Stimulated activated memory B cell treated with anti-CD40 and anti-IgM and Interleukin-4, amounts not matched to agents 10 μg/mL and 1 μg/mL and 100 μg/mL, for 72 hours (primary cell): ENCODE data around the gene ACADVL.

Source experiments
- ATAC-seq: fragments of 150-1000 bp; cut with Tn5 transposase; 2 replicates; pipeline ENCODE4 v1.10.0; 2021
- H3K27ac Mint-ChIP-seq: one replicate; pipeline ENCODE4 v1.8.0; 2022; ENCODE audit warnings: mild to moderate bottlenecking, mixed read lengths
- H3K27me3 Mint-ChIP-seq: one replicate; pipeline ENCODE4 v1.8.0; 2022; ENCODE audit warnings: mixed read lengths
- H3K36me3 Mint-ChIP-seq: one replicate; pipeline ENCODE4 v1.8.0; 2022; ENCODE audit warnings: mixed read lengths
- H3K4me1 Mint-ChIP-seq: one replicate; pipeline ENCODE4 v1.8.0; 2022; ENCODE audit warnings: mixed read lengths
- H3K4me3 Mint-ChIP-seq: one replicate; pipeline ENCODE4 v1.8.0; 2022; ENCODE audit warnings: mild to moderate bottlenecking, moderate library complexity, mixed read lengths
- H3K9me3 Mint-ChIP-seq: one replicate; pipeline ENCODE4 v1.8.0; 2022; ENCODE audit warnings: mixed read lengths

The ACADVL gene

DNA sequence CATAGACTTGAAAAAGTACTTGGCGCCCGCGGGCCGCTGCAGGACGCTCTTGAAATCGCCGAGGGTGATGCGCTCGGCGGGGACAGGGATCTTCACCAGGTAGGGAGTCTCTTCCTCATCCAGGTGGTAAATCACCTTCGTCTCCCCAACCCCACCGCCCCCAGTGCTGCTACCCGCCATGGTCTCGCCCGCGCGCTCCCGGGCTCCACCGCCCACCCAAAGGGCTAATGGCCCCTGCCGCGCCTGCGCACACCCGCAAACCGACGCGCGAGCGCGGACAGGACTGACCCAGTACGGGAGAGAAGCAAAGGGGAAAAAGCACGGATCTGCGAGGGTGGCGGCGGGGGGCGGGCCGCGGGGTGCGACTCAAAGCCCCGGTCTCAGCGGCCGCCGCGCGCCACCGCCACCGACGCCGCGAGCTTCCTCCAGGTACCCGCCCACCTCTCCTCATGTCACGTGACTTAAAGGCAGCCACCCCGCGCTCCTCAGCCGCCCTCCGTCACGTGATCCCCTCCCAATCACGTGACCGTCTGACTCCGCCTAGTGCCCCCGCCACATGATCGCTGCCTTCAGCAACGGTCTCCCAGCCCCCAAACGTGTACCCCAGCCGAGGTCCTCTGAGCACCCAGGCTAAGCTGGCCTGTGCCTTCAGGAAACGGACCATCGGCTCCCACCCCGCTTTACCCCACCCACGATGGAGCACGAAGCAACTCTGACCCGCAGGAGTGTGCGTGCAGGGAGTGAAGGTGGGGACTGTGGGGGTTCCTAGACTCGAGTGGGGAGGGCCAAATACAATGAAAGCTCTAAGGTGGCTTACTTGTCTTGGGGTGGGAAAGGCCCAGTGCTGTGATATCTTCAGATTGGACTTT lies 14.6 kb downstream of the ACADVL start, which contains the start of gene DVL2:
TSS of gene DVL2 (minus strand) at position 435 of the 869 bp plus-strand sequence. CDS start at position 180, 255 bp downstream.
- Mint-ChIP-seq H3K4me3 (peak within 1 kb of the TSS; percentile 96), H3K36me3 (peaks cover 34% of the 10 kb centered on the region), H3K4me1 (peaks cover 58% of the 10 kb centered on the region), H3K27me3 (no peaks in the 10 kb centered on the region), H3K9me3 (no peaks in the 10 kb centered on the region), H3K27ac (peak within 1 kb of the TSS; percentile 92)
- ATAC-seq = peak; percentile 71

- no peaks in the 10 kb centered on the region for H3K9me3 Mint-ChIP-seq
- peaks cover 36% of the 10 kb centered on the region for H3K36me3 Mint-ChIP-seq
- H3K4me3 Mint-ChIP-seq = peak overlapping the region; percentile 96
- H3K27me3 Mint-ChIP-seq = no peaks in the 10 kb centered on the region
- H3K4me1 Mint-ChIP-seq = peaks cover 69% of the 10 kb centered on the region
- ATAC-seq = no peak
- H3K27ac Mint-ChIP-seq = peak overlapping the region; percentile 43
Measured at GRCh38 chr17:7235693-7236665, 16.2 kb downstream of the ACADVL start.

- Mint-ChIP-seq H3K36me3 (peaks cover 42% of the 10 kb centered on the region), H3K4me3 (peak overlapping the region; percentile 90)
Measured at GRCh38 chr17:7236808-7237207, 17.1 kb downstream of the ACADVL start.

GRCh38 chr17:7237266-7237760 lies 17.6 kb downstream of the ACADVL start:
- peak overlapping the region; percentile 90 for H3K4me3 Mint-ChIP-seq
- H3K27me3 Mint-ChIP-seq = no peaks in the 10 kb centered on the region
- ATAC-seq = no peak
- H3K36me3 Mint-ChIP-seq = peaks cover 42% of the 10 kb centered on the region
- H3K27ac Mint-ChIP-seq = peak overlapping the region; percentile 94
- peaks cover 72% of the 10 kb centered on the region for H3K4me1 Mint-ChIP-seq
- H3K9me3 Mint-ChIP-seq = no peaks in the 10 kb centered on the region

More at GRCh38 chr17:7236808-7237207, 17.1 kb downstream of the ACADVL start:
- Mint-ChIP-seq H3K27me3 (no peaks in the 10 kb centered on the region), H3K9me3 (no peaks in the 10 kb centered on the region), H3K4me1 (peaks cover 72% of the 10 kb centered on the region), H3K27ac (peak overlapping the region; percentile 94)
- ATAC-seq = no peak

DNA sequence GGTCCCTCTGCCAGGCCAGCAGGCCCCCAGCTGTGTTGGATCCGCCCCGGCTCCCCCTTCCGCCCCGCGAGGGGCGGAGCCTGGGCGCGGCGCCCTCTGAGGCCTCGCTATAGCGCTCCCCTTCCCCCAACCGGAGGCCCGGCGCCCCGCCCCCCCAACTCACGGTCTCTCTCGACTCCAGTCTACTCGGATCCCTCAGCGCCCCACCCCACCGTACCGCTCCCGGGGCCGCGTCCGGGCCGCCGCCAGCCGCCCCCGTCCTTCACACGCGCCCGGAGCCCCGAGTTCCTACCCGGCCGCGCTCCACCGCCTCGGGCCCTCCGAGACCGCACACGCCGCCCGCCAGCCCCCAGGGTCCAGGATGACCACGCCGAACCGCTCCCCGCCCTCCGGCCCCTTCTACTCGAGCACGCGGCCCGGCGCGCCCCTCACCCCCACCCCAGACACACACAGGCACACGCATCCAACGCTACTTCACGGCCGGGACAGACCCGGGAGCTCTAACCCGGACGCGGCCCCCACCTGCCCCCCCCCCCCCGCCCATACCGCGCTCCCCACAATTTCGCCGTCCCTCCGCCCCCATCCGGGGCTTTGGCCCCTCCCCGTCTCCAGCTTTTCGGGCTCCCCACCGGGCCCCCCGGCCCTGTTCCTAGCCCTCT lies 18.2 kb downstream of the ACADVL start:
- peak overlapping the region; percentile 90 for H3K4me3 Mint-ChIP-seq
- peak overlapping the region; percentile 94 for H3K27ac Mint-ChIP-seq
- peaks cover 66% of the 10 kb centered on the region for H3K4me1 Mint-ChIP-seq
- peak; percentile 44 for ATAC-seq
- H3K36me3 Mint-ChIP-seq = peaks cover 42% of the 10 kb centered on the region
- no peaks in the 10 kb centered on the region for H3K27me3 Mint-ChIP-seq
- no peaks in the 10 kb centered on the region for H3K9me3 Mint-ChIP-seq

- Mint-ChIP-seq H3K4me1 (peaks cover 65% of the 10 kb centered on the region), H3K27me3 (no peaks in the 10 kb centered on the region)
- ATAC-seq = no peak
Measured at GRCh38 chr17:7238420-7239090, 18.8 kb downstream of the ACADVL start.

DNA sequence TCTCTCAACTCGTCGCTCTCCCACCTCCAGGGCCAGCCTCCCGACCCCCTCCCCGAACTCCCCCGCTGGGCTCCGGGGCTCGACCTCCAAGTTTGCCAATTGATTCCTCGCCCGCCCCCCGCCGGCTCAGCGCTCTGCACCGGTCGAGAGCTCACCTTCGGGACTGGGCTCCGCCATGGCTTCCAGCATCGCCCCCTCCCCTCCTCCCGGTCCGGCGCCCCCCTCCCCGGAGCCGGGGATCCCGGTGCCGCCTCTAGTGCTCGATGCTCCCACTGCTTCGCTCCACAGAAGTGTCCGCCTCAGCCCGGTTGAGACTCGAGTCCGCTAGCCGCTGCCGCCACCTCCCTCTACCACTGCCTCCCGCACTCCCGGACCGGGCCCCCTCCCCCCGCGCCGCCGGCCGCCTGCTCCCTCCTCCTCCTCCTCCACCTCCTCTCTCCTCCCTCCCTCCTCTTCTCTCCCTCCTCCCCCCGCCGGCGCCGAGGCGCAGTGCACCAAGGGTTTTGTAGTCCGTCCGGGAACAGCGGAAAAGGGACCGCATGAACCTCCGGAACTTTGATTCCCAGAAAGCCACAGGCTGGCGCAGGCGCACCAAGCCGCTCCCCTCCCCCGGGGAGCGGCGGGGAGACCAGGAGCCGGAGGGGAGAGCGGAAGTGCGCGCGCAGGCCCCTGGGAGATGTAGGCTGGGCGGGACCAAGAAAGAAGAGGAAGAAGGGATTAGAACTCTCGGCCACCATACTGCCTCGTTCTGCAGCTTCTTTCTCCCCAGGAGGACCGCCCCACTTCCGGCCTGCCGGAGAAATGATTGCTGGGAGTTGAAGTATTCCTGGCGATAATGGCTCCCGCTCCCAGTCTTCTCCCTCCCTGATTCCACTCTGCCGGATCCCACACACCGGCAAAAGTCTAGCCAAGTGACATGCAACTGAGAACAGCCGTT lies 19.6 kb downstream of the ACADVL start, which contains the start of gene PHF23:
TSS of gene PHF23 (minus strand) at position 367 of the 937 bp plus-strand sequence. CDS start at position 189, 178 bp downstream.
- Mint-ChIP-seq H3K4me1 (peaks cover 63% of the 10 kb centered on the region), H3K36me3 (peaks cover 49% of the 10 kb centered on the region)

More at GRCh38 chr17:7238420-7239090, 18.8 kb downstream of the ACADVL start:
- Mint-ChIP-seq H3K9me3 (no peaks in the 10 kb centered on the region), H3K36me3 (peaks cover 46% of the 10 kb centered on the region), H3K27ac (peak overlapping the region; percentile 94), H3K4me3 (peak overlapping the region; percentile 90)

DNA sequence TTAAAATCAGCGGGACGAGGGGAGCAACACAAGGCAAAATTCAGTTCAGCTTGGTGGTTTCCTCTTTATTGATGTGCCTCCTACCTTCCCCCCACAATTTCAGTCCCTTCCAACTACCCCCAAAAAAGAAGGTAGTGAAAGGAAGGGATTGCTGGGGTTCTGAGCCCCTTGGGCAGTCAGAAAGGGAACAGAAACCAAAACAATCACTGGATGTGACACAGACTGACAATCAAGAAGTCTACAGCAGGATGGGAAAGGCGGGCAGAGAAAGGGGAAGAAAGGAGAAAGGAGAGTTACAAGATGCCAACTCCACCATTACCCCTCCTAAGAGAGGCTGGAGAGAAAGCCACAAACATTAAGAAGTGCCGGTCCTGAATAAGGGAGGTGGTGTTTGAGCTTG lies 20.6 kb downstream of the ACADVL start:
- Mint-ChIP-seq H3K4me1 (peaks cover 55% of the 10 kb centered on the region), H3K4me3 (peak overlapping the region; percentile 90), H3K27ac (peak overlapping the region; percentile 94), H3K36me3 (peaks cover 46% of the 10 kb centered on the region), H3K9me3 (no peaks in the 10 kb centered on the region), H3K27me3 (no peaks in the 10 kb centered on the region)
- ATAC-seq = no peak

More for the DNA sequence above, 19.6 kb downstream of the ACADVL start, which contains the start of gene PHF23:
- ATAC-seq = peak; percentile 75
- Mint-ChIP-seq H3K9me3 (no peaks in the 10 kb centered on the region), H3K27ac (peak within 1 kb of the TSS; percentile 94), H3K4me3 (peak within 1 kb of the TSS; percentile 90), H3K27me3 (no peaks in the 10 kb centered on the region)

DNA sequence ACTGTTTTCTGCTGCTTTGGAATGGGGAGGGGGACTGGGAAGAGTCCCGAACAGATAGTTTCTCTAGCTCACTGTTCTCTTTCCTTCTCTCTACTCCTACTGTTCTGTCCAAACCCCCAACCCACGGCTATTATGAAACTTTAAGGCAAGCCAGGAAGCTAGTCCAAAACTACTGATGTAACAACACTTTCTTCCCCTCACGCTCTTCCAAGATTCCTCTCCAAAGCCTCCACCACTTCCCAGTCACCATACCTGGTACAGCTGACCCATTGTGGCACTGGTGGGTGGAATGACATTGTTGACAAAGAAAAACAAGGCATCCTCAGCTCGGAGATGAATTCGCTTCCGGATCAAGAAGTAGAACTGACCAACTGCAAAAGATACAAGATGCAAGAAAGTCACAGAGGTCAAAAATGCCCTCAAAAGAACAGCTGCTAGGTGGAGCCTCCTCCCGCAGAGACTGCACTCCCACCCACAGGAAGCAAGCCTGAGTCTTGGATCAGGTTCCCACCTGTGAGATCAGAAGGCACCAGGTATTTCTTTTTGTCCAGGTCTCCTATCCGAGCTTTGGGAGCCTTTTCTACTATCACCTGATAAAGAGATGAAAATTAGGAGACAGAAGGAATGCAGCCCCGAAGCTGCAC lies 21.5 kb downstream of the ACADVL start:
- no peak for ATAC-seq
- no peaks in the 10 kb centered on the region for H3K9me3 Mint-ChIP-seq
- peak overlapping the region; percentile 97 for H3K4me3 Mint-ChIP-seq
- H3K4me1 Mint-ChIP-seq = peaks cover 47% of the 10 kb centered on the region
- peak overlapping the region; percentile 94 for H3K27ac Mint-ChIP-seq
- H3K27me3 Mint-ChIP-seq = no peaks in the 10 kb centered on the region
- H3K36me3 Mint-ChIP-seq = peaks cover 45% of the 10 kb centered on the region

DNA sequence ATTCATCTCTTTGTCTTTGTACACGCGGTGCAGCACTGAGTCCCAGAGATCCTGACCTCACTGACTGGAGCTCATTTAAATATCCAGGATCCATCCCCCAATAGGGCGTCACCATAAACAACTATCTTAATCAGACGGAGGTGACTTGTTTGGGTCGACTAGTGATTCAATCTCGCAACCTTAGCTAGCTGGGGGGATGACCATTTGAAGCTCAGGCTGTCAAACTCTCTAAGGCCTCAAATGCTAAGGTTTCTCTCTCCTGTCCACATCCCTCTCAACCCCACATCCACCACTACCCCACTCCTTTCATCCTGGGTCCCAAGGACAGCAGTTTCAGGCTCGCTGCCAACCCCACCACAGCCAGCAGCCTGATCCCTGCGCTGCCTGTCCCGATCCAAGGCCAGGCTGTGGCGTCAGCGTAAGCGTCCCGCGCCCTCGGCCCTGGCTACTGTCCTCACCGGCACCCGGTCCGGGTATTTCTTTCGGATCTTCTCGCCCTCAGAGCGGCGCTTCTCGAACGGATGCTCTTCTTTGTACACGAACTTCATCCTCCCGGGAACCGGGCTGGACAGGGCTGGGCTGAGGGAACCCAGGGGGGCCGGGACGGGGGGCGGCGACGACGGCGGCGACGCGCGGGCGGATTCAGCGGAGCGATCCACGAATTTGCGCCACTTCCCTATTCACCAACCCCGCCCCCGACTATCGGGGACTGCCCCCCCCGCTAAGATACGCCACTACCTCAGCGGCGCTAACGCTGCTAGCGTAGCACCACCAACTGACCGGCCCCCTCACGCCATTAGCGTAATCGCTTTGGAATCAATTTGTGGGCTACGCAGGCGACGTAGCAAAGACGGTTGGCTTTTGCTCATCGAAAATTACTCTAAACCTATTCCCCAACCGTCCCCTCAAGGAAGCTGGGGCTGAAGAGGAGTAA lies 22.3 kb downstream of the ACADVL start, which contains the start of gene GABARAP:
TSS of gene GABARAP (minus strand) at position 667 of the 934 bp plus-strand sequence. CDS start at position 548, 119 bp downstream.
- peak within 1 kb of the TSS; percentile 97 for H3K4me3 Mint-ChIP-seq
- H3K27ac Mint-ChIP-seq = peak within 1 kb of the TSS; percentile 94
- H3K4me1 Mint-ChIP-seq = peaks cover 39% of the 10 kb centered on the region
- H3K9me3 Mint-ChIP-seq = no peaks in the 10 kb centered on the region
- no peaks in the 10 kb centered on the region for H3K27me3 Mint-ChIP-seq
- H3K36me3 Mint-ChIP-seq = peaks cover 44% of the 10 kb centered on the region
- peak; percentile 64 for ATAC-seq

- peaks cover 35% of the 10 kb centered on the region for H3K4me1 Mint-ChIP-seq
- H3K36me3 Mint-ChIP-seq = peaks cover 42% of the 10 kb centered on the region
- ATAC-seq = peak; percentile 71
- H3K9me3 Mint-ChIP-seq = no peaks in the 10 kb centered on the region
- H3K27ac Mint-ChIP-seq = peak overlapping the region; percentile 94
- H3K4me3 Mint-ChIP-seq = peak overlapping the region; percentile 97
- no peaks in the 10 kb centered on the region for H3K27me3 Mint-ChIP-seq
Measured at GRCh38 chr17:7242717-7243452, 23.1 kb downstream of the ACADVL start.
